ENCODE measurements around the gene KIF25. TPM values are rescaled to one million over a fixed set of nuclear protein-coding genes. Genes with fewer than 3 reads are reported as not detected.

KIF25 gene
- total and polyA plus RNA-seq, 9 donors, result 0.32 to 1.2 (median 0.74) TPM; not detected in 4

GRCh38 chr6:168082860-168083513 lies 85.5 kb downstream of the KIF25 start:
- 76 to 87% (median 81%) methylated on average over 17 of the region's 17 CpGs for WGBS, 3 donors
- TF ChIP-seq EP300 (IDR thresholded peaks at IDR 0.05) (no peak), CTCF (IDR thresholded peaks at IDR 0.05) (no peak), POLR2A (IDR thresholded peaks at IDR 0.05) (no peak)
- DNase-seq, result no peak
- intact Hi-C loops (cut with DNase I), result no loop called here
- Histone ChIP-seq H3K4me3 (no peak overlapping the region), H3K9me3 (no peaks in the 10 kb centered on the region), H3K36me3 (no peaks in the 10 kb centered on the region), H3K27me3 (no peaks in the 10 kb centered on the region), H3K27ac (no peak overlapping the region), H3K4me1 (ENCODE audit: insufficient read depth) (peaks cover 17% of the 10 kb centered on the region)

GRCh38 chr6:168083514-168083885 lies 86.0 kb downstream of the KIF25 start:
- H3K27ac ChIP-seq, result no peak overlapping the region
- peaks cover 16% of the 10 kb centered on the region for H3K4me1 ChIP-seq (ENCODE audit: insufficient read depth)
- DNase-seq, result no peak
- WGBS, 3 donors, result 63 to 72% (median 65%) methylated on average over 5 of the region's 5 CpGs
- no peaks in the 10 kb centered on the region for H3K27me3 ChIP-seq
- H3K4me3 ChIP-seq, result no peak overlapping the region
- intact Hi-C loops (cut with DNase I), result no loop called here
- H3K36me3 ChIP-seq, result no peaks in the 10 kb centered on the region
- no peaks in the 10 kb centered on the region for H3K9me3 ChIP-seq
- TF ChIP-seq CTCF (IDR thresholded peaks at IDR 0.05), result no peak
- TF ChIP-seq POLR2A (IDR thresholded peaks at IDR 0.05), result no peak
- TF ChIP-seq EP300 (IDR thresholded peaks at IDR 0.05), result no peak

- WGBS, 3 donors, result 93 to 95% (median 95%) methylated on average over 19 of the region's 19 CpGs
Measured at GRCh38 chr6:168084465-168085160, 87.1 kb downstream of the KIF25 start.

GRCh38 chr6:168086066-168086465 lies 88.6 kb downstream of the KIF25 start:
- Histone ChIP-seq H3K4me3 (no peak overlapping the region), H3K36me3 (no peaks in the 10 kb centered on the region), H3K27me3 (no peaks in the 10 kb centered on the region), H3K9me3 (no peaks in the 10 kb centered on the region), H3K4me1 (ENCODE audit: insufficient read depth) (peaks cover 9% of the 10 kb centered on the region), H3K27ac (no peak overlapping the region)
- no peak for DNase-seq
- TF ChIP-seq POLR2A (IDR thresholded peaks at IDR 0.05), result no peak
- TF ChIP-seq EP300 (IDR thresholded peaks at IDR 0.05), result no peak
- TF ChIP-seq CTCF (IDR thresholded peaks at IDR 0.05), result no peak
- intact Hi-C loops (cut with DNase I), result no loop called here
- 92 to 95% (median 94%) methylated on average over 10 of the region's 10 CpGs for WGBS, 3 donors

More at GRCh38 chr6:168084465-168085160, 87.1 kb downstream of the KIF25 start:
- intact Hi-C loops (cut with DNase I), result no loop called here
- peak in 1 of 5 donors; percentile 13 for DNase-seq
- Histone ChIP-seq H3K4me3 (no peak overlapping the region), H3K4me1 (ENCODE audit: insufficient read depth) (peaks cover 9% of the 10 kb centered on the region), H3K27me3 (no peaks in the 10 kb centered on the region), H3K36me3 (no peaks in the 10 kb centered on the region), H3K9me3 (no peaks in the 10 kb centered on the region), H3K27ac (no peak overlapping the region)
- TF ChIP-seq POLR2A (IDR thresholded peaks at IDR 0.05), result no peak
- TF ChIP-seq CTCF (IDR thresholded peaks at IDR 0.05), result no peak
- no peak for TF ChIP-seq EP300 (IDR thresholded peaks at IDR 0.05)

All from ovary (tissue), 9 donors.